CD14-positive monocyte (primary cell): ENCODE measurements around the gene IGF2. TPM values are rescaled to one million over a fixed set of nuclear protein-coding genes. Genes with fewer than 3 reads are reported as not detected.
A peak's percentile ranks its signal among the peaks of the same experiment; 100 is the strongest.

Experiments used
- DNase-seq, 3 donors: peaks; one replicate each; pipeline ENCODE4 v3.0.0-alpha.2; 2011 to 2022
- H2AFZ ChIP-seq: 2 replicates; pipeline ENCODE4 v1.6.0; 2012; ENCODE audit warnings: mild to moderate bottlenecking, low read depth, low read length, inconsistent platforms; ENCODE audit not compliant: insufficient read depth, poor library complexity, severe bottlenecking
- H3K27ac ChIP-seq, 2 donors: 1 replicate in 1 of 2; 2 replicates in 1 of 2; pipeline ENCODE4 v1.5.1; 2012 to 2013; ENCODE audit warnings: low read length in 2 of 2, control low read depth in 1 of 2, inconsistent platforms in 1 of 2, low read depth in 1 of 2, mild to moderate bottlenecking in 1 of 2
- H3K27me3 ChIP-seq, 2 donors: one replicate each; pipeline versions ENCODE4 v1.6.0 to v1.6.1; 2011 to 2013; ENCODE audit warnings: low read length in 2 of 2; ENCODE audit not compliant: control insufficient read depth in 2 of 2, insufficient read depth in 2 of 2
- H3K36me3 ChIP-seq, 2 donors: replicated peaks in 1 of 2; 1 replicate in 1 of 2; 2 replicates in 1 of 2; pipeline versions ENCODE4 v1.5.1 to v1.6.1; 2012 to 2013; ENCODE audit warnings: low read length in 2 of 2, control low read depth in 1 of 2, inconsistent platforms in 1 of 2, mild to moderate bottlenecking in 1 of 2; ENCODE audit not compliant: insufficient read depth in 2 of 2, control insufficient read depth in 1 of 2
- H3K4me1 ChIP-seq, 2 donors: 1 replicate in 1 of 2; 2 replicates in 1 of 2; pipeline versions ENCODE4 v1.5.1 to v1.6.1; 2012 to 2013; ENCODE audit warnings: low read length in 2 of 2, control low read depth in 1 of 2, inconsistent platforms in 1 of 2, mild to moderate bottlenecking in 1 of 2, moderate library complexity in 1 of 2; ENCODE audit not compliant: insufficient read depth in 2 of 2, control insufficient read depth in 1 of 2
- H3K4me2 ChIP-seq: replicated peaks from 2 replicates; pipeline ENCODE3; 2012; ENCODE audit warnings: low read length, moderate library complexity, mild to moderate bottlenecking; ENCODE audit not compliant: poor library complexity, severe bottlenecking; ENCODE audit errors: extremely low read depth
- H3K4me3 ChIP-seq, 3 experiments: fragments of 200-600 bp in 1 of 3; sonication (generic) in 1 of 3; replicated peaks in 1 of 3; 1 replicate in 2 of 3; 2 replicates in 1 of 3; pipeline ENCODE4 v1.5.1; 2011 to 2013; ENCODE audit warnings: low read length in 3 of 3, mild to moderate bottlenecking in 3 of 3, control low read depth in 2 of 3, low read depth in 2 of 3, inconsistent platforms in 1 of 3, moderate library complexity in 1 of 3
- H3K79me2 ChIP-seq: 2 replicates; pipeline ENCODE4 v1.6.0; 2012; ENCODE audit warnings: mild to moderate bottlenecking, control low read depth, inconsistent platforms, low read length, moderate library complexity; ENCODE audit not compliant: insufficient read depth
- H3K9ac ChIP-seq: 2 replicates; pipeline ENCODE4 v1.6.0; 2017; ENCODE audit warnings: low read length, mild to moderate bottlenecking; ENCODE audit not compliant: insufficient read depth, poor library complexity, severe bottlenecking
- H3K9me3 ChIP-seq, 2 donors: replicated peaks in 1 of 2; 1 replicate in 1 of 2; 2 replicates in 1 of 2; pipeline versions ENCODE4 v1.5.1 to v1.6.1; 2012 to 2013; ENCODE audit warnings: low read length in 2 of 2, control low read depth in 1 of 2; ENCODE audit not compliant: control insufficient read depth in 1 of 2, insufficient read depth in 1 of 2
- H4K20me1 ChIP-seq: 2 replicates; pipeline ENCODE4 v1.6.0; 2012; ENCODE audit warnings: mild to moderate bottlenecking, low read length, control low read depth, moderate library complexity; ENCODE audit not compliant: insufficient read depth
- H3K27ac Mint-ChIP-seq, 7 donors: one replicate each; pipeline ENCODE4 v1.8.0; 2020; ENCODE audit warnings: mild to moderate bottlenecking in 7 of 7, mixed read lengths in 7 of 7, moderate library complexity in 6 of 7, inconsistent platforms in 2 of 7
- H3K27me3 Mint-ChIP-seq, 3 donors: one replicate each; pipeline ENCODE4 v1.8.0; 2021 to 2022; ENCODE audit warnings: low read depth in 3 of 3, mild to moderate bottlenecking in 3 of 3, mixed read lengths in 3 of 3, moderate library complexity in 3 of 3, inconsistent platforms in 1 of 3
- H3K36me3 Mint-ChIP-seq, 2 donors: one replicate each; pipeline ENCODE4 v1.8.0; 2020; ENCODE audit warnings: mixed read lengths in 2 of 2, inconsistent platforms in 1 of 2, mild to moderate bottlenecking in 1 of 2
- H3K4me1 Mint-ChIP-seq: one replicate; pipeline ENCODE4 v1.8.0; 2020; ENCODE audit warnings: mild to moderate bottlenecking, mixed read lengths
- H3K4me3 Mint-ChIP-seq, 2 donors: one replicate each; pipeline ENCODE4 v1.8.0; 2020; ENCODE audit warnings: mild to moderate bottlenecking in 2 of 2, mixed read lengths in 2 of 2, moderate library complexity in 1 of 2
- H3K9me3 Mint-ChIP-seq, 7 donors: one replicate each; pipeline ENCODE4 v1.8.0; 2020 to 2022; ENCODE audit warnings: mixed read lengths in 7 of 7, mild to moderate bottlenecking in 6 of 7, moderate library complexity in 6 of 7, inconsistent platforms in 2 of 7
- WGBS: methylation state at CpG from one replicate; pipeline ENCODE4 v1.1.5; 2013; ENCODE audit warnings: missing lambda C conversion rate; ENCODE audit not compliant: insufficient coverage; 5-methylcytosine and 5-hydroxymethylcytosine counted together
- intact Hi-C, 2 donors: fragments of 100-400 bp; cut with micrococcal nuclease; formaldehyde crosslinking; loops; one replicate each; pipeline versions ENCODE4 v1.15.0 to v1.15.1; 2023
- polyA plus RNA-seq, 3 donors: library from polyadenylated mRNA; depleted of rRNA in 1 of 3; unstranded in 2 of 3; stranded (reverse) in 1 of 3; fragments of 300-500 nt in 2 of 3; fragments of >200 nt in 1 of 3; fragmentation: Illumina TruSeq in 2 of 3; gene quantifications; 1 replicate in 2 of 3; 2 replicates in 1 of 3; pipeline ENCODE4 v1.2.3, GENCODE V29; 2012 to 2021
- TF ChIP-seq, protein P1 (sequence below): fragments of 200-600 bp; IDR thresholded peaks from one replicate; pipeline ENCODE4 v1.8.0; 2022; ENCODE audit warnings: antibody characterized with exemption, mild to moderate bottlenecking

Gene IGF2
- polyA plus RNA-seq, 3 donors: not detected

DNA sequence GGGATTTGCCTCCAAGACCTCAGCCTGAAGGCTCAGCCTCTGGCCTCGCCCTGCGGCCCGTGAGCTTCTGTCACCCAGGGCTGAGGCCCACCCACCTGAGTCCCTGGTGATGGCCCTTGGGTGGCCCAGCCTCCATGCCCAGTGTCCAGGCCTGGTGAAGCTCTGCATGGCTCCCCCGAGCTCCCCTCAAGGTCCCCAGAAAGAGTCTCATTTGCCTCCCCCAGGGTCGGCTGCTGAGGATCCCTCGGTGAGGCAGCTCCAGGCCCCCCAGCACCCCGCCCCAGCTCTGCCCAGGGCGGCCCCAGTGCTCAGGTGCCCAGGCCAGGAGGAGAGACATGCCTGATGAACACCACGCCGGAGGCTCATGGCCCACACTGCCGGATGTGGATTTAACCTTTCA, 34.6 kb upstream of the IGF2 start:
- WGBS: 63% methylated on average over 9 of the region's 11 CpGs
- no peaks in the 10 kb centered on the region for H4K20me1 ChIP-seq
- no peak overlapping the region for H3K4me2 ChIP-seq
- Mint-ChIP-seq H3K4me1 (no peaks in the 10 kb centered on the region), H3K27ac (no peak overlapping the region), H3K27me3 (peaks cover 6 to 9% (median 9%) of the 10 kb centered on the region in 3 donors), H3K9me3 (peaks cover 0 to 3% (median 0%) of the 10 kb centered on the region in 7 donors), H3K36me3 (no peaks in the 10 kb centered on the region), H3K4me3 (no peak overlapping the region)
- no peak overlapping the region for H3K9ac ChIP-seq
- no peaks in the 10 kb centered on the region for H3K27me3 ChIP-seq
- H3K27ac ChIP-seq: no peak overlapping the region
- no peaks in the 10 kb centered on the region for H3K4me1 ChIP-seq
- no peaks in the 10 kb centered on the region for H3K36me3 ChIP-seq
- DNase-seq: no peak
- no peaks in the 10 kb centered on the region for H3K9me3 ChIP-seq
- H2AFZ ChIP-seq: no peak overlapping the region
- no peak overlapping the region for H3K4me3 ChIP-seq
- intact Hi-C loops: no loop called here
- TF ChIP-seq, protein P1, sequence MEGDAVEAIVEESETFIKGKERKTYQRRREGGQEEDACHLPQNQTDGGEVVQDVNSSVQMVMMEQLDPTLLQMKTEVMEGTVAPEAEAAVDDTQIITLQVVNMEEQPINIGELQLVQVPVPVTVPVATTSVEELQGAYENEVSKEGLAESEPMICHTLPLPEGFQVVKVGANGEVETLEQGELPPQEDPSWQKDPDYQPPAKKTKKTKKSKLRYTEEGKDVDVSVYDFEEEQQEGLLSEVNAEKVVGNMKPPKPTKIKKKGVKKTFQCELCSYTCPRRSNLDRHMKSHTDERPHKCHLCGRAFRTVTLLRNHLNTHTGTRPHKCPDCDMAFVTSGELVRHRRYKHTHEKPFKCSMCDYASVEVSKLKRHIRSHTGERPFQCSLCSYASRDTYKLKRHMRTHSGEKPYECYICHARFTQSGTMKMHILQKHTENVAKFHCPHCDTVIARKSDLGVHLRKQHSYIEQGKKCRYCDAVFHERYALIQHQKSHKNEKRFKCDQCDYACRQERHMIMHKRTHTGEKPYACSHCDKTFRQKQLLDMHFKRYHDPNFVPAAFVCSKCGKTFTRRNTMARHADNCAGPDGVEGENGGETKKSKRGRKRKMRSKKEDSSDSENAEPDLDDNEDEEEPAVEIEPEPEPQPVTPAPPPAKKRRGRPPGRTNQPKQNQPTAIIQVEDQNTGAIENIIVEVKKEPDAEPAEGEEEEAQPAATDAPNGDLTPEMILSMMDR: no peak
- H3K79me2 ChIP-seq: no peaks in the 10 kb centered on the region

DNA sequence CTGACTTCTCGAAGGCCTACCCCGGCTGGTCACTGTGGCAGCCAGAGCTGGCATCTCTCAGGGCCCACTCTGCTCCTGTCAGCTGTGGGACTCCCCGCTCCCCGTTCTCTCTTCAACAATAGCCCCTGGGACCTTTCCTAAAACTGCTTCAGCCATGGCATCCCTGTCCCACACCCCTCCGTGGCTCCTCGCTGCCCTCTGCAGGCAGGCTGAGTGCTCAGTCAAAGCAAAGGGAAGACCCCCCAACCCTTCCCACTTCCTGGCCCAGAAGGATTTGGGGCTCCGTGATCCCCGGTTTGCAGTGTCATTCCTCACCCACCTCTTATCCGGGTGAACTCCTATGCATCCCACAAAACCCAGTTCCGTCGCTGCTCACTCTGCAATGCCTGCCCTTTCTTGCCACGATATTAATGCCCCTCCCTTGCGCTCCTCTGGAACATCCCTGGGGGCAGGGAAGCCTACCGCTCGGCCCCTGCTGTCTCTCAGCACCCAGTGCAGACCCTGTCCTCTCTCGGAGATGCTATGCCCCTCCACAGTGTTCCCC, 34.0 kb upstream of the IGF2 start:
- H4K20me1 ChIP-seq: no peaks in the 10 kb centered on the region
- Mint-ChIP-seq H3K27ac (no peak overlapping the region), H3K9me3 (peaks cover 0 to 3% (median 0%) of the 10 kb centered on the region in 7 donors), H3K27me3 (peaks cover 4 to 12% (median 9%) of the 10 kb centered on the region in 3 donors), H3K36me3 (no peaks in the 10 kb centered on the region), H3K4me3 (no peak overlapping the region), H3K4me1 (no peaks in the 10 kb centered on the region)
- no peaks in the 10 kb centered on the region for H3K36me3 ChIP-seq
- H3K27ac ChIP-seq: no peak overlapping the region
- H2AFZ ChIP-seq: no peak overlapping the region
- intact Hi-C loops: no loop called here
- H3K27me3 ChIP-seq: no peaks in the 10 kb centered on the region
- H3K9me3 ChIP-seq: no peaks in the 10 kb centered on the region
- TF ChIP-seq, protein P1: peak; percentile 19
- H3K4me3 ChIP-seq: no peak overlapping the region
- no peaks in the 10 kb centered on the region for H3K79me2 ChIP-seq
- H3K9ac ChIP-seq: no peak overlapping the region
- WGBS: 75% methylated on average over 15 of the region's 16 CpGs
- no peak overlapping the region for H3K4me2 ChIP-seq
- H3K4me1 ChIP-seq: no peaks in the 10 kb centered on the region
- DNase-seq: no peak
